Measurements from ENCODE around the gene PDZD2.

Gene PDZD2

DNA sequence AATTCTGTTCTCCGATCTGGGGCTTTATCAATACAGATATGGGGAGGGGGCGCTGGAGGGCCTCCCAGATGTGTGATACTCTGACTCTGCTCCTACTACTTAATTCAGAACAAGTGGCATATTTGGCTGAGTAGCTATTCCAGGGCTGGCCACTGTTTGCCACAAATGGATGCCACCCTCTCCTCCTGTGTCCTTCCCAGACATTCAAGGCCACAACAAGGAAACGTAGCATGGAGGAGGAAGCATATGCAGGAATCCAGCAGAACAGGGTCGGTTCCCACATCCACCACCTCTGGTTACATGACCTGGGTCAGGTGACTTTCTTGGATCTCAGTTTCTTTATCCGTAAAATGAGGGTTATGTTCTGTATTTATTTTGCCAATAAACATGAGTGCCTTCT lies 404.2 kb downstream of the PDZD2 start:
- no peaks in the 10 kb centered on the region for H3K9me3 ChIP-seq
- no peak overlapping the region for H3K4me3 ChIP-seq
- no peak overlapping the region for H3K27ac ChIP-seq
- TF ChIP-seq, protein P1, sequence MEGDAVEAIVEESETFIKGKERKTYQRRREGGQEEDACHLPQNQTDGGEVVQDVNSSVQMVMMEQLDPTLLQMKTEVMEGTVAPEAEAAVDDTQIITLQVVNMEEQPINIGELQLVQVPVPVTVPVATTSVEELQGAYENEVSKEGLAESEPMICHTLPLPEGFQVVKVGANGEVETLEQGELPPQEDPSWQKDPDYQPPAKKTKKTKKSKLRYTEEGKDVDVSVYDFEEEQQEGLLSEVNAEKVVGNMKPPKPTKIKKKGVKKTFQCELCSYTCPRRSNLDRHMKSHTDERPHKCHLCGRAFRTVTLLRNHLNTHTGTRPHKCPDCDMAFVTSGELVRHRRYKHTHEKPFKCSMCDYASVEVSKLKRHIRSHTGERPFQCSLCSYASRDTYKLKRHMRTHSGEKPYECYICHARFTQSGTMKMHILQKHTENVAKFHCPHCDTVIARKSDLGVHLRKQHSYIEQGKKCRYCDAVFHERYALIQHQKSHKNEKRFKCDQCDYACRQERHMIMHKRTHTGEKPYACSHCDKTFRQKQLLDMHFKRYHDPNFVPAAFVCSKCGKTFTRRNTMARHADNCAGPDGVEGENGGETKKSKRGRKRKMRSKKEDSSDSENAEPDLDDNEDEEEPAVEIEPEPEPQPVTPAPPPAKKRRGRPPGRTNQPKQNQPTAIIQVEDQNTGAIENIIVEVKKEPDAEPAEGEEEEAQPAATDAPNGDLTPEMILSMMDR (IDR thresholded peaks at IDR 0.05) = no peak
- DNase-seq = no peak
- peaks cover 0 to 23% (median 0%) of the 10 kb centered on the region in 3 donors for H3K36me3 ChIP-seq
- intact Hi-C loops (cut with DNase I; ENCODE audit: low total_unique reads) = no loop called here
- peaks cover 0 to 10% (median 0%) of the 10 kb centered on the region in 4 donors for H3K4me1 ChIP-seq
- no peaks in the 10 kb centered on the region for H3K27me3 ChIP-seq

DNA sequence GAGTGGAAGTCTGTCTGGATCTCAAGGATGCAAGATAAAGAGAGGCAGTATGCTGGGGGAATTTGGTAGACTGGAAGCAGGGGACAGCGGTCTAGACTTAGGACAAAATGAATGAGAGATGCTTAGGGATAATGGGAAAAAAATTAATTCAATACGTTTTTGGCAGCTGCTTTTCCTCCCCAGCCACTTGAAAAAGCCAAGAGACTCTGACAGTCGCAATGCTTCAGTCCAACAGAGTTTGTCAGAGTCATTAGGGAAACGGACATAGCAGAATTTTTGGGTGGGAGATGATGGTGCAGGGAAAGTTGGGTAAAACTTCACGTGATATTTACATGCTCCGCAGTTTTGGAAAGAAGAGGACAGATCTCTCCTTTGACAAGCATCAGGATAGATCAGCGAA lies 405.5 kb downstream of the PDZD2 start:
- intact Hi-C loops (cut with DNase I; ENCODE audit: low total_unique reads) = no loop called here
- Histone ChIP-seq H3K36me3 (peaks cover 0 to 27% (median 0%) of the 10 kb centered on the region in 3 donors), H3K4me1 (peaks cover 0 to 10% (median 0%) of the 10 kb centered on the region in 4 donors), H3K27me3 (no peaks in the 10 kb centered on the region), H3K27ac (no peak overlapping the region), H3K9me3 (no peaks in the 10 kb centered on the region), H3K4me3 (no peak overlapping the region)
- TF ChIP-seq, protein P1 (IDR thresholded peaks at IDR 0.05) = no peak
- no peak for DNase-seq

DNA sequence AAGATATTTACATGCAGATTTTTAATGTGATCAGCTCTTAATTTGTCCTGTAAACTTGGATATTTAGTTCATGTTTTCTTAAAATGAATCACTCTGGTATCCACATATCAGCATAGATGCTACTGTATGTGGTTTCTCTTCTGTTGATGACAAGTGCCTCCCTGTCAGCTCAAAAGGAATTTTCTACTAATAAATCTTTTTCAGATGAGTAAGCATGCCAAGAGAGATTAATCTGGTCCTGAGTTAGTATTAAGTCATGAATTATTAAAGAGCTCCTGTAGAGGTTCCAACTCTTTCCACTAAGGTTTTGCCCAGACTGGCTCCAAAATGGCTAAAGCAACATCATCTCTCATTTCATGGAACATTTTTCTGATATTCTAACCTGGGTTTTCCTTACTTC lies 406.0 kb downstream of the PDZD2 start:
- DNase-seq = no peak
- TF ChIP-seq, protein P1 (IDR thresholded peaks at IDR 0.05) = no peak
- Histone ChIP-seq H3K27me3 (no peaks in the 10 kb centered on the region), H3K4me3 (no peak overlapping the region), H3K4me1 (peaks cover 0 to 10% (median 0%) of the 10 kb centered on the region in 4 donors), H3K36me3 (peaks cover 0 to 25% (median 0%) of the 10 kb centered on the region in 3 donors), H3K9me3 (no peaks in the 10 kb centered on the region), H3K27ac (no peak overlapping the region)
- intact Hi-C loops (cut with DNase I; ENCODE audit: low total_unique reads) = no loop called here

DNA sequence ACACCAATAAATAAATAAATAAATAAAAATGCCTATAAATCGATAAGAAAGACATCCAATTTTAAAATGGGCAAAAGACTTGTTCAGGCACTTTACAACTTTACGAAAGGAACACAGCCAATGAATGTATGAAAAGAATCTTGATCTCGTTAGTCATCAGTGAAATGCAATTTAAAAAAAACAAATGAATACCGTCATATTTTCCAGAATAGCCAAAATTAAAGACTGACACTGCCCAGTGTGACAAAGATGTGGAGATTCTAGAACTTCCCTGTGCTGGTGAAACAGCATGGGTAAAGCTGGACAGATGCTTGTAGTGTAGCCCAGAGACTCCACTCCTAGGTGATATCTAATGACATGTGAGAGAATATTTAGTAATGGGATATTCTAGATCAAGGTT lies 408.1 kb downstream of the PDZD2 start:
- TF ChIP-seq, protein P1 (IDR thresholded peaks at IDR 0.05) = no peak
- Histone ChIP-seq H3K36me3 (peaks cover 0 to 15% (median 0%) of the 10 kb centered on the region in 3 donors), H3K4me3 (no peak overlapping the region), H3K27ac (no peak overlapping the region), H3K9me3 (no peaks in the 10 kb centered on the region), H3K27me3 (no peaks in the 10 kb centered on the region), H3K4me1 (peaks cover 0 to 10% (median 0%) of the 10 kb centered on the region in 4 donors)
- intact Hi-C loops (cut with DNase I; ENCODE audit: low total_unique reads) = no loop called here
- no peak for DNase-seq

DNA sequence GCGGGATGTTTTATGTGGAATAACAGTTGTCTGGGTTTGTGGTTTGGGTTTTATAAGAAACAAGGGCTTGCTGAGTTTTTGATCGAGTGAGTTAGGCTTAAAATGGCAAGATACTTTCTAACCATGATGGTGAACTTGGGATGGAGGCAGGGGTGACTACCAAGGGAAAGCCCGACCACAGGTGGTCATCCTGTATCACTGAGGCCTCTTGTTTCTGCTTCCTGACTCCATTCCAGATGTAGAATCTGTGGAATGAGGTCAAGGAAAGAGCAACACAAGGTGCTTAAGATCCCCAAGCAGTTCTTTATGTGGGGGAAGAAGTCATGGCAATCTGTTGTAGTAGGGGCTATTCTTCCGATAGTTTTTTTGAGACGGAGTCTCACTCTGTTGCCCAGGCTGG lies 412.9 kb downstream of the PDZD2 start:
- Histone ChIP-seq H3K27me3 (no peaks in the 10 kb centered on the region), H3K36me3 (peaks cover 0 to 36% (median 4%) of the 10 kb centered on the region in 3 donors), H3K4me1 (peaks cover 0 to 8% (median 0%) of the 10 kb centered on the region in 4 donors), H3K27ac (no peak overlapping the region), H3K9me3 (no peaks in the 10 kb centered on the region), H3K4me3 (no peak overlapping the region)
- TF ChIP-seq, protein P1 (IDR thresholded peaks at IDR 0.05) = no peak
- no peak for DNase-seq
- intact Hi-C loops (cut with DNase I; ENCODE audit: low total_unique reads) = no loop called here

All from tibial artery (tissue), 4 donors.